Prostate gland (tissue), 2 donors: Measurements from ENCODE around the gene HDAC4. TPM values are rescaled to one million over a fixed set of nuclear protein-coding genes. Genes with fewer than 3 reads are reported as not detected.

Experiments
- DNase-seq: peaks from one replicate; pipeline ENCODE4 v3.0.0-alpha.2; 2019; ENCODE audit warnings: low spot score
- H3K27ac ChIP-seq, 2 donors: fragments of 200-600 bp; sonication (generic); 2 replicates each; pipeline ENCODE4 v1.5.1; 2017 to 2019
- H3K27me3 ChIP-seq: fragments of 200-600 bp; sonication (generic); replicated peaks from 2 replicates; pipeline ENCODE4 v1.5.1; 2019; ENCODE audit not compliant: insufficient read depth
- H3K36me3 ChIP-seq, 2 donors: fragments of 200-600 bp; sonication (generic); 1 replicate in 1 of 2; 2 replicates in 1 of 2; pipeline versions ENCODE4 v1.5.1 to v1.8.1; 2017 to 2019
- H3K4me1 ChIP-seq: fragments of 200-600 bp; sonication (generic); replicated peaks from 2 replicates; pipeline ENCODE4 v1.5.1; 2019
- H3K4me3 ChIP-seq, 2 donors: fragments of 200-600 bp; sonication (generic); 2 replicates each; pipeline ENCODE4 v1.5.1; 2017 to 2019
- H3K9me3 ChIP-seq: fragments of 200-600 bp; sonication (generic); 2 replicates; pipeline ENCODE4 v1.5.1; 2017
- CTCF ChIP-seq, 4 experiments: fragments of 200-600 bp in 2 of 4; fragments of 450-650 bp in 2 of 4; sonication (generic) in 2 of 4; IDR thresholded peaks; 1 replicate in 3 of 4; 2 replicates in 1 of 4; pipeline ENCODE4 v1.5.1; 2016 to 2019; ENCODE audit warnings: antibody characterized with exemption in 4 of 4, mild to moderate bottlenecking in 2 of 4, moderate library complexity in 2 of 4
- POLR2A ChIP-seq: fragments of 450-650 bp; IDR thresholded peaks from one replicate; pipeline ENCODE4 v1.6.1; 2016; ENCODE audit warnings: antibody characterized with exemption, mild to moderate bottlenecking
- POLR2AphosphoS5 ChIP-seq: sonication (generic); formaldehyde crosslinking; IDR thresholded peaks from one replicate; pipeline ENCODE4 v1.6.1; 2017; ENCODE audit warnings: antibody characterized with exemption
- WGBS: methylation state at CpG from one replicate; pipeline ENCODE4 v1.1.5; 2018; 5-methylcytosine and 5-hydroxymethylcytosine counted together
- intact Hi-C: fragments of 100-400 bp; cut with DNase I; formaldehyde crosslinking; loops from one replicate; pipeline ENCODE4 v1.14.2; 2022
- total RNA-seq, 2 donors: library from RNA; depleted of rRNA; stranded (reverse); fragments of >200 nt; gene quantifications; one replicate each; pipeline ENCODE4 v1.1.0, GENCODE V29; 2016

The HDAC4 gene
- total RNA-seq, 2 donors from 2014 or later, result 41.8 to 44.2 TPM

GRCh38 chr2:239189711-239190131, 211.1 kb downstream of the HDAC4 start:
- WGBS, result 93% methylated on average over 21 of the region's 23 CpGs
- H3K36me3 ChIP-seq, result peaks cover 0 to 5% of the 10 kb centered on the region in 2 donors
- no peak for DNase-seq
- no peaks in the 10 kb centered on the region for H3K4me1 ChIP-seq
- H3K4me3 ChIP-seq, result no peak overlapping the region
- H3K9me3 ChIP-seq, result no peaks in the 10 kb centered on the region
- H3K27ac ChIP-seq, result no peak overlapping the region
- TF ChIP-seq POLR2A, result no peak
- no peak for TF ChIP-seq POLR2AphosphoS5
- TF ChIP-seq CTCF (IDR thresholded peaks at IDR 0.05), result no peak
- intact Hi-C loops, result no loop called here
- no peaks in the 10 kb centered on the region for H3K27me3 ChIP-seq

GRCh38 chr2:239188536-239188935, 212.3 kb downstream of the HDAC4 start:
- Histone ChIP-seq H3K27me3 (no peaks in the 10 kb centered on the region), H3K4me3 (no peak overlapping the region), H3K4me1 (no peaks in the 10 kb centered on the region), H3K27ac (no peak overlapping the region), H3K9me3 (no peaks in the 10 kb centered on the region), H3K36me3 (peaks cover 0 to 5% of the 10 kb centered on the region in 2 donors)
- WGBS, result 95% methylated on average over 12 of the region's 12 CpGs
- TF ChIP-seq POLR2AphosphoS5, result no peak
- TF ChIP-seq POLR2A, result no peak
- no peak for TF ChIP-seq CTCF (IDR thresholded peaks at IDR 0.05)
- intact Hi-C loops, result no loop called here
- DNase-seq, result no peak

GRCh38 chr2:239187464-239188253, 213.2 kb downstream of the HDAC4 start:
- Histone ChIP-seq H3K27ac (no peak overlapping the region), H3K4me1 (no peaks in the 10 kb centered on the region), H3K4me3 (no peak overlapping the region), H3K9me3 (no peaks in the 10 kb centered on the region), H3K27me3 (no peaks in the 10 kb centered on the region), H3K36me3 (peaks cover 0 to 5% of the 10 kb centered on the region in 2 donors)
- no peak for TF ChIP-seq POLR2AphosphoS5
- TF ChIP-seq POLR2A, result no peak
- no peak for TF ChIP-seq CTCF (IDR thresholded peaks at IDR 0.05)
- 92% methylated on average over 15 of the region's 15 CpGs for WGBS
- no peak for DNase-seq
- intact Hi-C loops, result no loop called here

GRCh38 chr2:239186516-239187357, 214.1 kb downstream of the HDAC4 start:
- no peaks in the 10 kb centered on the region for H3K9me3 ChIP-seq
- no peak for DNase-seq
- H3K27ac ChIP-seq, result no peak overlapping the region
- no peaks in the 10 kb centered on the region for H3K27me3 ChIP-seq
- peaks cover 0 to 5% of the 10 kb centered on the region in 2 donors for H3K36me3 ChIP-seq
- intact Hi-C loops, result no loop called here
- no peaks in the 10 kb centered on the region for H3K4me1 ChIP-seq
- 93% methylated on average over 20 of the region's 20 CpGs for WGBS
- no peak overlapping the region for H3K4me3 ChIP-seq
- TF ChIP-seq POLR2A (no peak), CTCF (IDR thresholded peaks at IDR 0.05) (no peak), POLR2AphosphoS5 (no peak)
